ENCODE measurements around the gene YWHAH.

DNA sequence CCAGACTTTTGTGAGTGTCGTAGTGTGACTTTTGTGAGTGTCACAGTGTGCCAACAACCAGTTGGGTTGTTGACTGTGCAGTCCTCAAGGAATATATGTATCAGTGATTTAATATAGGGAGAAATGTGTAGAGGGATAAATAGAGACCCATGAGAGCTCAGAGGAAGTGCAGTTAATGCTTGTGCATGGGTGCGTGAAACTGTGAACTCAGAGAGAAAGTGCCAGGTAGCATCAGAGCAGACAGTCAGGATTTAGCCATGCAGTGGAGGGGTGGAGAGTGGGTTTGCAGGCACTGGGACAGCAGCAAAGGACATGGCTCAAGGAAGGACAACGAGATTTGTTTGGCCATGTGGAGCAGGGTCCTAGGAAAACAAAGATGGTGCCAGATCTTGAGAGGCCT is 33.6 kb downstream of the YWHAH start:
- TF ChIP-seq POLR2A (IDR thresholded peaks at IDR 0.05) (no peak), POLR2AphosphoS5 (IDR thresholded peaks at IDR 0.05) (no peak)
- TF ChIP-seq, protein P1, sequence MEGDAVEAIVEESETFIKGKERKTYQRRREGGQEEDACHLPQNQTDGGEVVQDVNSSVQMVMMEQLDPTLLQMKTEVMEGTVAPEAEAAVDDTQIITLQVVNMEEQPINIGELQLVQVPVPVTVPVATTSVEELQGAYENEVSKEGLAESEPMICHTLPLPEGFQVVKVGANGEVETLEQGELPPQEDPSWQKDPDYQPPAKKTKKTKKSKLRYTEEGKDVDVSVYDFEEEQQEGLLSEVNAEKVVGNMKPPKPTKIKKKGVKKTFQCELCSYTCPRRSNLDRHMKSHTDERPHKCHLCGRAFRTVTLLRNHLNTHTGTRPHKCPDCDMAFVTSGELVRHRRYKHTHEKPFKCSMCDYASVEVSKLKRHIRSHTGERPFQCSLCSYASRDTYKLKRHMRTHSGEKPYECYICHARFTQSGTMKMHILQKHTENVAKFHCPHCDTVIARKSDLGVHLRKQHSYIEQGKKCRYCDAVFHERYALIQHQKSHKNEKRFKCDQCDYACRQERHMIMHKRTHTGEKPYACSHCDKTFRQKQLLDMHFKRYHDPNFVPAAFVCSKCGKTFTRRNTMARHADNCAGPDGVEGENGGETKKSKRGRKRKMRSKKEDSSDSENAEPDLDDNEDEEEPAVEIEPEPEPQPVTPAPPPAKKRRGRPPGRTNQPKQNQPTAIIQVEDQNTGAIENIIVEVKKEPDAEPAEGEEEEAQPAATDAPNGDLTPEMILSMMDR (IDR thresholded peaks at IDR 0.05) = no peak
